GM12878 (cell line): ENCODE measurements around the gene KIF12. TPM values are rescaled to one million over a fixed set of nuclear protein-coding genes. Genes with fewer than 3 reads are reported as not detected.

Source experiments
- ASH2L ChIP-seq: fragments of 300-600, 200-600 bp; sonication (generic); IDR thresholded peaks from 2 replicates; pipeline ENCODE4 v1.6.1; 2017; ENCODE audit warnings: low read depth, mild to moderate bottlenecking, borderline replicate concordance
- HDAC2 ChIP-seq: fragments of 200-600 bp; sonication (generic); IDR thresholded peaks from 2 replicates; pipeline ENCODE4 v1.6.1; 2017
- RAD21 ChIP-seq: IDR thresholded peaks from 2 replicates; pipeline ENCODE4 v1.6.1; 2011; ENCODE audit warnings: mild to moderate bottlenecking, low read depth, low read length, moderate library complexity; ENCODE audit not compliant: insufficient read depth
- TCF3 ChIP-seq: IDR thresholded peaks from 2 replicates; pipeline ENCODE4 v1.6.1; 2012; ENCODE audit warnings: low read depth, mild to moderate bottlenecking, low read length, borderline replicate concordance; ENCODE audit not compliant: insufficient read depth
- polyA plus RNA-seq, 11 experiments: library from polyadenylated mRNA; depleted of rRNA in 4 of 11; unstranded in 6 of 11; stranded (reverse) in 5 of 11; fragments of >200 nt; fragmentation: Nextera tagmentation in 4 of 11; fragmentation: Illumina TruSeq in 1 of 11; extraction: Ambion mirVana in 4 of 11; extraction: Trizol in 1 of 11; gene quantifications; 1 replicate in 1 of 11; 2 replicates in 10 of 11; pipeline versions ENCODE4 v1.2.1 to v1.2.3, GENCODE V29; 2011 to 2016; ENCODE audit warnings: inconsistent platforms in 2 of 11, missing spikeins in 2 of 11, low read depth in 1 of 11
- total RNA-seq, 4 experiments: library from RNA; depleted of rRNA in 3 of 4; stranded (reverse); fragments of >200 nt in 3 of 4; fragmentation: Illumina TruSeq in 1 of 4; extraction: Trizol in 1 of 4; gene quantifications; 2 replicates each; pipeline versions ENCODE4 v1.2.1 to v1.2.3, GENCODE V29; 2013 to 2021
- TF ChIP-seq, protein P1 (sequence below): fragments of 450-650 bp; IDR thresholded peaks from 2 replicates; pipeline ENCODE4 v1.6.1; 2016; ENCODE audit warnings: mild to moderate bottlenecking, moderate library complexity, borderline replicate concordance
- TF ChIP-seq, protein P2 (sequence below): fragments of 150-350 bp; IDR thresholded peaks from 2 replicates; pipeline ENCODE4 v1.6.1; 2014; ENCODE audit warnings: mild to moderate bottlenecking, low read depth, low read length
- TF ChIP-seq, protein P3 (sequence below): IDR thresholded peaks from 2 replicates; pipeline ENCODE4 v1.6.1; 2012; ENCODE audit warnings: low read depth, low read length, improper control_type of control experiment

The KIF12 gene
- total and polyA plus RNA-seq, 10 of the 15 experiments (the other 5 are each of a cell fraction or from before 2014, with no cell fraction given), result not detected

DNA sequence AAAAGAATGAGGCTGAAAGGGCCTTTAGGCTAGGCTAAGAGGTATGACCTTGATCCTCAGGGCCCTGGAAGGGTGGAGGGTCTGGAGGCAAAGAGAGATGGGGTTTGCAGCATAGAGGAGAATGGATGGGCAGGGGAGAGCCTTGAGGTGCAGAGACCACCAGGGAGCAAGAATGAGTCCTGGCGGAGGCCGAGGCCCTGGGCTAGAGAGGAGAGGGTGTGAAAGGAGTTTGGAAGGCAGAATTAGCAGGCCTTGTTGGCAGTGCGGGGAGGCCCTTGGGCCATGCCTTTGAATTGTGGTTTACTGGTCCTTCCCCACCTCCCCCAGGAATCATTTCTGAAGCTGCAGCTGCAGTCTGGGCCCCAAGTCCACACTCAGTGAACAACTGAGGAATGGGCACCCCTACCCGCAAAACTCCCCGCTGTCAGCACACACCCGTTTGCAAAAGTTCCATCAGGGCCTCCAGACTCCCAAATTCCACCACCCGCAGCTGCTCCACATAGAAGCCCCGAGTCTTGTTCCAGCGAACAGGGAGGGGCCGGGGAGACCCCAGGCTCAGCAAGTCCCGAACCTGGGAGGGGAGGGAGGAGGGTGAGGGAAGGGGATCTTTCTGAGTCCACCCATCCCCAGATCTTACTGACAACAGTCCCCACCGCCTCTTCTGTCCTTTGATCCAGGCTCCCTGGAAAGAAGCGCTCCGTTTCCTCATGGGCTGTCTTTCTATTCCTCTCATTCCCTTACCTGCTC is 2.1 kb downstream of the KIF12 start (continued):
- TF ChIP-seq, protein P1, sequence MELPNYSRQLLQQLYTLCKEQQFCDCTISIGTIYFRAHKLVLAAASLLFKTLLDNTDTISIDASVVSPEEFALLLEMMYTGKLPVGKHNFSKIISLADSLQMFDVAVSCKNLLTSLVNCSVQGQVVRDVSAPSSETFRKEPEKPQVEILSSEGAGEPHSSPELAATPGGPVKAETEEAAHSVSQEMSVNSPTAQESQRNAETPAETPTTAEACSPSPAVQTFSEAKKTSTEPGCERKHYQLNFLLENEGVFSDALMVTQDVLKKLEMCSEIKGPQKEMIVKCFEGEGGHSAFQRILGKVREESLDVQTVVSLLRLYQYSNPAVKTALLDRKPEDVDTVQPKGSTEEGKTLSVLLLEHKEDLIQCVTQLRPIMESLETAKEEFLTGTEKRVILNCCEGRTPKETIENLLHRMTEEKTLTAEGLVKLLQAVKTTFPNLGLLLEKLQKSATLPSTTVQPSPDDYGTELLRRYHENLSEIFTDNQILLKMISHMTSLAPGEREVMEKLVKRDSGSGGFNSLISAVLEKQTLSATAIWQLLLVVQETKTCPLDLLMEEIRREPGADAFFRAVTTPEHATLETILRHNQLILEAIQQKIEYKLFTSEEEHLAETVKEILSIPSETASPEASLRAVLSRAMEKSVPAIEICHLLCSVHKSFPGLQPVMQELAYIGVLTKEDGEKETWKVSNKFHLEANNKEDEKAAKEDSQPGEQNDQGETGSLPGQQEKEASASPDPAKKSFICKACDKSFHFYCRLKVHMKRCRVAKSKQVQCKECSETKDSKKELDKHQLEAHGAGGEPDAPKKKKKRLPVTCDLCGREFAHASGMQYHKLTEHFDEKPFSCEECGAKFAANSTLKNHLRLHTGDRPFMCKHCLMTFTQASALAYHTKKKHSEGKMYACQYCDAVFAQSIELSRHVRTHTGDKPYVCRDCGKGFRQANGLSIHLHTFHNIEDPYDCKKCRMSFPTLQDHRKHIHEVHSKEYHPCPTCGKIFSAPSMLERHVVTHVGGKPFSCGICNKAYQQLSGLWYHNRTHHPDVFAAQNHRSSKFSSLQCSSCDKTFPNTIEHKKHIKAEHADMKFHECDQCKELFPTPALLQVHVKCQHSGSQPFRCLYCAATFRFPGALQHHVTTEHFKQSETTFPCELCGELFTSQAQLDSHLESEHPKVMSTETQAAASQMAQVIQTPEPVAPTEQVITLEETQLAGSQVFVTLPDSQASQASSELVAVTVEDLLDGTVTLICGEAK, result no peak
- no peak for TF ChIP-seq TCF3
- TF ChIP-seq HDAC2, result no peak
- TF ChIP-seq, protein P2, sequence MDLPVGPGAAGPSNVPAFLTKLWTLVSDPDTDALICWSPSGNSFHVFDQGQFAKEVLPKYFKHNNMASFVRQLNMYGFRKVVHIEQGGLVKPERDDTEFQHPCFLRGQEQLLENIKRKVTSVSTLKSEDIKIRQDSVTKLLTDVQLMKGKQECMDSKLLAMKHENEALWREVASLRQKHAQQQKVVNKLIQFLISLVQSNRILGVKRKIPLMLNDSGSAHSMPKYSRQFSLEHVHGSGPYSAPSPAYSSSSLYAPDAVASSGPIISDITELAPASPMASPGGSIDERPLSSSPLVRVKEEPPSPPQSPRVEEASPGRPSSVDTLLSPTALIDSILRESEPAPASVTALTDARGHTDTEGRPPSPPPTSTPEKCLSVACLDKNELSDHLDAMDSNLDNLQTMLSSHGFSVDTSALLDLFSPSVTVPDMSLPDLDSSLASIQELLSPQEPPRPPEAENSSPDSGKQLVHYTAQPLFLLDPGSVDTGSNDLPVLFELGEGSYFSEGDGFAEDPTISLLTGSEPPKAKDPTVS, result no peak
- no peak for TF ChIP-seq ASH2L
- TF ChIP-seq RAD21, result no peak
- TF ChIP-seq, protein P3, sequence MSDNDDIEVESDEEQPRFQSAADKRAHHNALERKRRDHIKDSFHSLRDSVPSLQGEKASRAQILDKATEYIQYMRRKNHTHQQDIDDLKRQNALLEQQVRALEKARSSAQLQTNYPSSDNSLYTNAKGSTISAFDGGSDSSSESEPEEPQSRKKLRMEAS, result no peak
